ENCODE results near the gene ANKS1A.

Gene ANKS1A

DNA sequence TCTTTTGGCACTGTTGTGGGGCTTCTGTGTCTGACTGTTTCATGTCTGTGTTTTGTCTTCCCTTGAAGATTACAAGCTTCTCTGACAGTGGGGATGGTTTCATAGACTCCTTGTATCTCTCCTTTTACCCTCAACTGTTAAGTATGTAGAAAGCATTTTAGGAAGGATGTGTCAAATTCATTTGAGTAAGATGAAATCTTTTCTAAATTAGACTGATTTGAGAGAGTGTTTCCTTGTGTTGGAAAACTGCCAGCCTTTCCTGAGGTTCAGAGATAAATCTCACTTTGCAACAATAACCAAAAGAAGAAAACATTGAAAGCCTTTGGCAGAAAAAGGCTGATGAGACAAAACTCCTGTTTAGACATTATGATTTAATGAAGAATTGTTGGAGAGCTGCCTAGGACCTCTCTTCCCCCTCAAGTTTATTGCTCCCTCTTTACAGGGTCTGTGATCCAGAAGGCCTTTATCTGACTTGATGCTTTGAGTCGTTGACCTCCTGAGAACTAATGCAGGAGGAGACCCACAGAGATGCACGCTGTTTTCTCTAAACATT lies 68.3 kb downstream of the ANKS1A start:
- no peak for DNase-seq (ENCODE audit: low spot score)

DNA sequence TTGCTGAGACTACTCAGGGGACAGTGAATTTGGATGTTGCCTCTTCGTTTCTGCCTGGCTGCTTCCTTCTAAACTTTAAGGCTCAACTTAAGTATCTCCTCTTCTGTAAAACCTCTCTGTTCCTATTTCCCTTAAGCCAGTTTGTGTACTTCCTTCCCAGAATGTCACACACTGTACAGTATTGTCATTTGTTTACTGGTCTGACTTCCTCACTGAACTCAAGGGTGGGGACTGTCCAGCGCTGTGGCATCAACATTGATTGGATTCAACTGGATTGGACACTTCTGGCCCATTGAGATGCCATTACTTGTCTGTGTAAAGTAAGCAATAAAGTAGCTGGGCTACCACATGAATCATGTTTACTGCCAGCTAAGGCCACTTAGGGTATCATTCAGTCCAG lies 69.7 kb downstream of the ANKS1A start:
- DNase-seq (ENCODE audit: low spot score), result no peak

DNA sequence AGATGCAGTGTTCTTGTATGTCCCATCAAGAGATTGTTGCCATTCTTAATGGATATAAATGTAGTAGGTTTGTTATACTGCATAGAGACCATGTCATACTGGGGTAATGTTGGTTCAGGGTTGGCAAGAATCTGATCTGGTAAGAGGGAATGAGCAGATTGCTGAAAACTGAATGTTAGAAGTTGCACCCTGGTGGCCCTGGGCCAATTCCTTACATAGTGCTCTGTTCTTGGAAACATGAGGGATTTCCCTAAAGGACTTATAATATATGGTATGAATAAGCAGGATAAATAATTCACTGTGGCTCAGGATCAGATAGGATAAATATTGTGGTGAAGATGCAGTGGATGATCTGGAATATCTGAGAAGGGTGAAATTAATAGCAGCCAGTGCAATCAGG lies 70.2 kb downstream of the ANKS1A start:
- no peak for DNase-seq (ENCODE audit: low spot score)

DNA sequence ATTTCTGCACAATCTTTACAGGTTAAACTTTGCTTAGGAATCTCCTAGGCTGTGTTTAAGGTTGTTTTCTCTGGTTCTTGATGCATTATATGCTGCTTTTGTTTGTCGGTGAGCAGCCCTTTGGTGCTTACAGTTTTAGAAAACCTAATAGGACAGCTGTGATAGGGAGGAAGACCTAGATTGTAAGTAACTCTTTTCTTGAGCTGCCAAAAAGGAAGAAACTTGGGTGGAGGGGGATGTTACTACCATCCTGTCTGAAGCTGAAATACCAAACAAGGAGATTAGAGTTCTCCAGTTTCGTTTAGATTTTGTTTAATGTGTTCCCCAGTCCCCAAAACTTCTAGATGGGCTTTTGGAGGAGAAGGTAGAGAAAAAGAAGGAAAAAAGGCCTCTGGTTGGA lies 72.0 kb downstream of the ANKS1A start:
- DNase-seq (ENCODE audit: low spot score), result no peak

DNA sequence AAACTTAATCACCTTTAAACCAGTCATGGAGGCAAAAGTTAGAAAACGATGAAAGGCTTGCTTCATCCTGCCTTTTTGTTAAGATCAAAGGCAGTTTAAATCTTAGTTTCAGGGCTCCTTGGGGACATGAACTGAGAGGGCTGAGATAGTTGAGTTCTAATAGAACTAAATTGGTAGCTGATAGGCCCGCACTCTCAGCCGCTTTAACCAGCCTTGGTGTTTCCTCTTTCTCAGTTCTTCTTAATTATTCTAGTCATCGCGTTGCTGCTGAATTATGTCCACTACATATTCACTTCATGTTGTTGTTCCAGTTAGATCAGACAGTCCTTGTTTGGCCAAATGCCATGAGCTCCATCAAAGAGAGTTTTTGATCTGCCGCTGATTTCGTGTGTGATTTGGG lies 72.5 kb downstream of the ANKS1A start:
- no peak for DNase-seq (ENCODE audit: low spot score)

DNA sequence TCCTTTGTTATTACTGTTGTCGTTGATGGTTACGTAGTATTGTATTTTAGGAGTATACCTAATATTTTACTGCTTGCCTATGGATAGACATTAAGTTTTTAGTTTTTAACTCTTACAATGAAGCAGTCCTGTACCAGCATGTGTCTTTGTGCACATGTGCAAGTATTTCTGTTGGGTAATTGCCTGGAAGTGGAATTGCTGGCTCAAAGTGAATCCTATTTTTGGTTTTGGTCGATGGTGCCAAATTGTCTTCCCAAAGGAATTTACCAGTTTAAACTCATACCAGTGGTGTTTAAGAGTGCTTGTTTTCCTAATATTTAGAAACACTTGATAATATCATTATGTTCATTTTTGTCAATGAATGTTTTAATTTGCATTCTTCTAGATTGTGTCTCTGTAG lies 75.5 kb downstream of the ANKS1A start:
- DNase-seq (ENCODE audit: low spot score), result no peak

DNA sequence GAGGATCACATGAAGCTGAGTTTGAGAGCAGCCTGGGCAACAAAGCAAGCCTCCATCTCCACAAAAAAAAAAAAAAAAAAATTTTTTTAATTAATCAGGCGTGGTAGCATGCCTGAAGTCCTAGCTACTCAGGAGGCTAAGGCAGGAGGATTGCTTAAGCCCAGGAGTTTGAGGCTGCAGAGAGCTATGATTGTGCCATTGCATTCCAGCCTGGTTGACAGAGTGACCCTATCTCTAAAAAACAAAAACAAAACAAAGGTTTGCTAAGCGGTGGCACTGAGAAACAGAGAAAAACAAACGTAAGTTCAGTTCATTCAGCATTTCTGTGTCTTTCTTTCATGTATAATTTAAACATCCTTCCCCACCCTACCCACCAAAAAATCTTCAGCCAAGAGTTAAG lies 78.4 kb downstream of the ANKS1A start:
- no peak for DNase-seq (ENCODE audit: low spot score)

DNA sequence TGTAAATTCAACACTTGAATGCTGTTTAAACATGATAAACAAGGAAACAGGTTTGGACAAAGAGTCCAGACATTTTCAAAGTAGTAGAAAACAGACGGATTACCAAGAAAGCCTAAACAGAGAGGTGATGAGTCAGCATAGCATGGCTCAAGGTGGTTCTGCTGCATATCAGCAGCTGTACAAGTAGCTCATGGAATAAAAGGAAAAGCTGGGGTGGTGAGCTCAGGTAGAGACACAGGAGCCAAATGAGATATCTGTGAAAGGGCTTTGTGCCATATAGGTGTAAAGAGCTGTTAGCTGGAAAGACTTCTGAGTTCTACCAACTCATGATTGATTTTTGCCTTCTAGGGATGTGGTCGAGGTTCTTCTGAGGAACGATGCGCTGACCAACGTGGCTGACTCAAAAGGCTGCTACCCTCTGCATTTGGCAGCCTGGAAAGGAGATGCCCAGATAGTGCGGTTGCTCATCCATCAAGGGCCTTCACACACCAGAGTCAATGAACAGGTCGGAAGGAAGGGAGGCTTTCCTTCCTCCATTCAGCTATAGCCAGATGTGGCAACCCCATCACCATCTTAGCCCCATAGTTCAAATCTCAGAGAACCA lies 80.7 kb downstream of the ANKS1A start:
- no peak for DNase-seq (ENCODE audit: low spot score)

DNA sequence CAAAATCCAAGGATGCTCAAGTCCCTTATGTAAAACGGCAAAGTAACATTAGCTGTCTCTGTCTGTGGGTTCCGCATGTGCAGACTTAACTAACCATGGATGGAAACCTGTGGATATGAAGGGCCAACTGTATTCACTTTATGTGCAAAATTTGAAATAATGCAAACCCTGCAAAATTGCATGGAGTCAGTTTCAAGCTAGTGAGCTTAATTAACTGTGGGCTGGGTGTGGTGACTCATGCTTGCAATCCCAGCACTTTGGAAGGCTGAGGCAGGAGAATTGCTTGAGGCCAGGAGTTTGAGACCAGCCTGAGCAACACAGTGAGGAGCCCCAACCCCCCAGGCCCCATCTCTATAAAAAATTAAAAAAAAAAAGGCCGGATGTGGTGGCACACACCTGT lies 81.4 kb downstream of the ANKS1A start:
- DNase-seq (ENCODE audit: low spot score), result no peak

DNA sequence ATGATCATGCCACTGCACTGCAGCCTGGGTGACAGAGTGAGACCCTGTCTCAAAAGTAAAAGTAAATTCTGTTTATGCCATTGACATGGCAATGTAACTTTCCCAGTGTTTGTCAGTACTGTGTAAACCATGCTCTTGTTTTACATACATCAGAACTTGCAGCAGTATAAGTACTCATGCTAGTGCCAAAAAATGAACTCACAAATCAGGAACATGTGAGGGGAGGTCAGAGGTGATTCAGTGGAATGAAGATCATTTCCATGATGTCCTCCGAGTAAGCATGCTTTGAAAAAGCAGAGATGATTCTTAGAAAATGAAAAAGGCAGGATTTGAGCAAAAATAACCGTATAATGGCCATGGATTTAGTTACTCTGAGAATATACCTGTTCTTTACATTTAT lies 81.9 kb downstream of the ANKS1A start:
- no peak for DNase-seq (ENCODE audit: low spot score)

DNA sequence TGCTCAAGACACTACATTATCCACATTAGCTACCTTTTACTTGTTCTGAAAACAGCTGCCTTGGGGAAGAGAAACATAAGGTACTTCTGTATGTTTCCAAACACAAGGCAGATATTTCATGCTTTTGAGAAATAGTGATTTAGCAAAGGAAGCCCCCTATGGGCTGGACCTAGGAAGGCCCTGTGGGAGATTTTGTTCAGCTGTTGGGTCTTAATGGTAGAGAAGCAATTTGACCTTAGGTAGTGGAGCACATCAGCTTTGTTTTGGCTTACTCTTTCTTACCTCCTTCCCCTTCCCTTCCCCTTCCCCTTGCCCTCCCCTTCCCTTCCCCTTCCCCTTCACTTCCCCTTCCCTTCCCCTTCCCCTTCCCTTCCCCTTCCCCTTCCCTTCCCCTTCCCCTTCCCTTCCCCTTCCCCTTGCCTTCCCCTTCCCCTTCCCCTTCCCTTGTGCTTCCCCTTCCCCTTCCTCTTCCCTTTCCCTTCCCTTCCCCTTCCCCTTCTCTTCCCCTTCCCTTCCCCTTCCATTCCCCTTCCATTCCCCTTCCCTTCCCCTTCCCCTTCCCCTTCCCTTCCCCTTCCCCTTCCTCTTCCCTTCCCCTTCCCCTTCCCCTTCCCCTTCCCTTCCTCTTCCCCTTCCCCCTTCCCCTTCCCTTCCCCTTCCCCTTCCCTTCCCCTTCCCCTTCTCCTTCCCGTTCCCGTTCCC lies 84.6 kb downstream of the ANKS1A start:
- DNase-seq (ENCODE audit: low spot score), result no peak

DNA sequence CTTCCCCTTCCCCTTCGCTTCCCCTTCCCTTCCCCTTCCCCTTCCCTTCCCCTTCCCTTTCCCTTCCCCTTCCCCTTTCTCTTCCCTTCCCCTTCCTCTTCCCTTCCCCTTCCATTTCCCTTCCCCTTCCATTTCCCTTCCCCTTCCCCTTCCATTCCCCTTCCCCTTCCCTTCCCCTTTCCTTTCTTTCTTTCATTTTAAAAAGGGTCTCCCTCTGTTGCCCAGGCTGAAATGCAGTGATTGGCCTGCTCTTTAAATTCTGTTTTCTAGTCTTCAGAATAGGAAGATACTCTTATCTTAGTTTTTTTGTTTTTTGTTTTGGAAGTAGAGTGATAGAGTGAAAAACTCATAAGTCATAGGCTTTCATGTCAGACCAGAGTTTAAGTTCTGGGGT lies 85.2 kb downstream of the ANKS1A start:
- no peak for DNase-seq (ENCODE audit: low spot score)

DNA sequence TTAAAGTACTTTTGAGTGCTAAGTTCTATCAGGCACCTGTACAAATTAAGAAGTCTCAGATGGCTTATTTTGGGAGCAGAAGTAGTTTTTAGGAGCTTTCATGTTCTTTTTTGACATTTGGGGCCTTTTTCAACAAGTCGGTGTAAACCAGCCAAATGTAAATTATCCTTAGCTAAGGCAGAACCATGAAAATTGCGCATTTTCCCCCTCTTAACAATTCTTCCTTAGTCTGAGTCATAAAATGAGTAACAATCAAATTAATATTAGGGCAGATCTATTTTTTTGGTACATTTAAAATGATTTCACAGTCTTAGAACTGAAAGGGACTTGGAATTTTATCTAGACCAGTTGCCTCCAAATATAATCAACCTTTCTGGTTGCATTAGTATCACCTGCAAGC lies 87.2 kb downstream of the ANKS1A start:
- no peak for DNase-seq (ENCODE audit: low spot score)

DNA sequence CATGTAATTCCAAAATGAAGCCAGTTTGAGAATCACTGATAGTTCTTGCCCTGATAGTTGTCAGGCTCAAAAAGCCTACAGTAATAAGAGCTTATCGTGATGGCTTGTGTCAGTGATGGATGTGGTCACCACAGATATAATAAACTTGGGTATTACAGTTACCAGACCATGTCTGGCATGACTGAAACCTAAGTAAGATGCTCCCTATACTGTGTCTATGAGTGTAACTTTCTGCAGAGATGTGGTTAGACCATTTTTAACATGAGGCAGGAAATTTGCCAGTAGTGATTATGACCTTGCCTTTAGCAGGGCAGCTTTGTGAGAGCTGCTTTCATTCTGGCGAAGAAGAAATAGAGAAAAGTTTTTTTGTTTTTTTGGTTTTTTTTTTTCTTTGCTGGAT lies 90.2 kb downstream of the ANKS1A start:
- no peak for DNase-seq (ENCODE audit: low spot score)

DNA sequence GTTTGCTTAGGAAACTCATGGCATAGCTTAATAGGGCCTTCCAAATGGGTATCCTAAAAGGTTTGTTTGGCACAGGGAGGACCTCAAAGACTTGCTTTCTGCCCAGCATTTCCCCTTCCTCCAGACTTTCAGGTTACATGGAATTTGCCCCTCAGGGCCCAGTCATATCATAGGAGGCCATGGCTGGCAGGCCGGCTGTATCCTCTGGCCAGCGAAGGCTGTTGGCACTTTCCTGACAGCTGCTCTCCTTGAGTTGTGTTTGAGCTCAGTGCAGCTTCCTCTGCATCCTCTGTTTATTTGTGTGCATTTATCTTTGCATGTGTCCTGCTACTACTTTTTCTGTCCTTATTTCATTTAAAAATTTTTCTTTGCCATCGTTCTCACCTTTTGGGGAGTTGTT lies 90.9 kb downstream of the ANKS1A start:
- DNase-seq (ENCODE audit: low spot score), result no peak

DNA sequence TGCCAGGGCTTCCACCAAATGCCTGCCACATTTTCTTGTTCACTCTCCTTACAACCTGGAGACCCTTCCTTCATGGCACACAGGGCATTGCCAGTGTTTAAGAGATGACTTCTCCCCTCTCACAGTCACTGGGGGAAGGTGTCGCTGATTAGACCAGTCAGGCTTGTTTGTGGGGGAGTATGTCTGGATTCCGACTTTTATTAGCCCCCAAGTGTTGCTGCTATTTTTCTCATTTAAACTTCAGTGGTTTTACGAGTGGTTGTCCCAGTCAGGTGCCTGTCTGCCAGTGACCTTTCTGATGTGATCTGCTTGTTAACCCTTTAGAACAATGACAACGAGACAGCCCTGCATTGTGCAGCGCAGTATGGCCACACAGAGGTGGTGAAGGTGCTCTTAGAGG lies 92.3 kb downstream of the ANKS1A start:
- DNase-seq (ENCODE audit: low spot score), result no peak

DNA sequence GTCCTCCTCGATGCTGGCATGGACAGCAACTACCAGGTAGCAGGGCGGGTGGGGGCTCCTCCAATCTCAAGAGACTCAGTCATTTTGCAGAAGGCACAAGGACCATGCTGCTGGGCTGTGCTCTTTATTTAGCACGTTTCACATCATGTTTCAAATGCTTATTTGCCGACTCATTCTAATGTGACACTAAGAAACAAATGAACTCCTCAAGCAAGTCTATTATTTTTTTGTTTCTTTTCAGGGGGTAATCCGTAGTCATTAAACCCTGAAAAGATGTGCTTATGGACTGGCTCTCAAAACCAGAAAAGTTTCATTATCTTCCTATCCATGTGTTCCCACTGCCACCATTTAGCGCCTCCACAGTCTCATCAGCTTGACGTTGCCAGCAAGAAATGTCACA lies 92.9 kb downstream of the ANKS1A start:
- no peak for DNase-seq (ENCODE audit: low spot score)

DNA sequence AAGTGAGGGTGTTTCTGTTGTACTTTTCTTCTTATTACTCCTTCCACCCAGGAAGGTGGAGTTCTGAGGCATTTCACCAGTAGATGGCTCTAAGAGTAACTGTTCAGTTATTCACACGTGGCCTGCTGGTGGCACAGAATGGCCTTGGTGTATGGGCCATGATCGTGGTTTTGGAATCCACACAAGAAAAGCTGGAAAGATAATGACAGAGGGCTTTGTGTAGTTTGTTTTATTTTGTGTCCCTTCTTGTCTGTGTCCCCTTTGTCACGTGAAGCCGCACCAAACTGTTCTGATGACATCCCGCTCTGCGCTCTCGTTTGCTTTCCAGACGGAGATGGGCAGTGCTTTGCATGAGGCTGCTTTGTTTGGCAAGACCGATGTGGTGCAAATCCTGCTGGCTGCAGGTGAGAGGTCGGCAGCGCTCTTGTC lies 93.4 kb downstream of the ANKS1A start:
- DNase-seq (ENCODE audit: low spot score), result no peak

DNA sequence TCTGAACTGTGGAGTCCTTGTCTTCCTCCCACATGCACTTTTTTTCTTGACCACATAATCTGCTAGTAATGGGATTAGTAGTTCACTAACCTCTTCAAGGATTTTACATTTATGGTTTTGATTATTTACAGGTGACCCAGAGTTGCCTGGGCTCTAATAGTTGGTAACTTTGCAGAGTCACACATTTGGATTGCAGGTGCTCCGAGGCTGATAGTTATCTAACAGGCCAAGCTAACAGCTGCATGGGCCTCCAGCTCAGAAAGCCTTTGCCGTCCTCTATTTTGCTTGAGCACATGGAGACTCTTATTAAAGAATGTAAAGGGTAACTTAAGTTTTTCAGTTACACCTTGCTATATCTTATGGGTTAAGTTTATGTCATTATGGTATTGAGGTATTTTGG lies 95.4 kb downstream of the ANKS1A start:
- no peak for DNase-seq (ENCODE audit: low spot score)

DNA sequence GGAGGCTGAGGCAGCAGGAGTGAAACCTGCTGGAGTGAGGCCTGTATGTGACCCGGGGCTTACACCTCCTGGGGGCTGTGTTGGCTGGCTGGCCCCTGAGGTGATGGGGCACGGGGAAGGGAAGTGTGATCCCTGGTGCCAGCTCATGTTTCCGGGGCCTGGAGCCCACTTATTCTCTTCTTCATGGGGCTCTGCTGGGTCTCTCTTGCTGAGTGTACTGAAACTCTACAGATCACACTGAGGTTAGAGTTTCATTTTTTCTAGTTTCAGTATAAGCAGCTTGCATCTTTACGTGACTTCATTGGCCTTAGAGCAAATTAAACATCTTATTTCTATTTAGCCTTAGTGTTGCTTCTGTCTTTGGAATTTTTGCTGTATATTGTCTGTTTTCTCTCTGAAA lies 96.2 kb downstream of the ANKS1A start:
- no peak for DNase-seq (ENCODE audit: low spot score)

DNA sequence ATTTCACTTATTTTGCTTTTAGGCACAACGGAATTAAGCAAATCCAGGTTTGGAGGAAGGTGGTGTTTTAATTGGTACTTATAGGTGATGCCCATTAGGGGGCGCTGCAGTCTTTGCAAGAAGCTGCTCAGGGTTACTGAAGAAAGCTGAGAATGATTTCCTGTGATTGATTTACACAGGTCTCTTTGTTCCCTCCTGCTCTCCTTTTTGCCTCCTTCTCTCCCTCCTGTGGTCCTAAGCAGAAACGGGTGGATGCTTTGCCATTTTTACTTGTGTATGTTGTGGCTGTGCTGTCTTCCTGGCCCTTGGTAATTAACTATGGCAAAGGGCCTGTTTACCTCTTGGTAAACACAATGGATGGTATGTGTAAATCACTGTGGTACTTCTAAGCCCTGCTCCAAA lies 97.8 kb downstream of the ANKS1A start:
- peak; percentile 53 for DNase-seq (ENCODE audit: low spot score)

DNA sequence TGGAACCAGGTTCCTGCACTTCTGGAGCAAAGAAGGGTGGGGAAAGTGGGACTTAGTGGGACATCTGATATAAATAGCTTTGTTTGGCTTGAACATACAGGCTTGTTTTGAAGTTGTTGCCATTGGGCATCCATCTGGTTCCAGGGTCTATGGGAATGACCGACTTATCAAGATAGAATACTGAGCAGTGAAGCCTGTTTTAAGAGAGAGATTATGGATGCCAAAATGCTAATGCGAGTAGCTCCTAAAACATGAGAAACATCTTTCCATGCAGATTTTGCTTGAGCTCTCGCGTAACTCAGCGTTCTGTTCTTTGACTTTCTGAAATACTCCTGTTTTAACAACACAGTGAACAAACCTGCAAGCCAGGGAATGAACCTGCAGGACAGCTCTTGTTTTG lies 98.5 kb downstream of the ANKS1A start:
- DNase-seq (ENCODE audit: low spot score), result no peak

DNA sequence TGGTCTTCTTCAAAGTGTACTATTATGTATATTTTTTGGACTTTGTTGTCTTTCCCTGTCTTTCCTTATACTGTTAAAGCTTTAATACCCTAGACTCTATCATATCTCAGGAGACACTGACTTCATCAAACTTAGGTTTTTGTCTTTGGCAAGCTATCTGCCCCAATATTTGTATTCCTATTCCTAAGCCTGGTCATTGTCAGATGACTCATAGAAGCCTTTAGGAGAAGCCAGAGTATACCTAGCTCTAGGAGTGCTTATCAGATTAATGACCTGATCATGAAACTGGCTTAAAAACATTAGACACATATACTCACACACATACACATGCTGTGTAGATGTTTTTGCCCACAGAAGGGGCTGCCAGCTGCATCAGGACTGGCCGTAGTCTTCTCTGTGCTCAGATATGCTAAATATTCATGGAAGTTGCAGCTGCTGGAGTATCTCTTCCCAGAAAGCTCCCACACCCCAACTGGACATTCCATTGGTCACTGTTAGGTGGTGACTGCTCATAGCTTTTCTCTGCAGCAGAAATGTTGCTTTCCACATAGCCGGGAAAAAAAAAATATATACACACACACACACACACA lies 102.0 kb downstream of the ANKS1A start:
- no peak for DNase-seq (ENCODE audit: low spot score)

DNA sequence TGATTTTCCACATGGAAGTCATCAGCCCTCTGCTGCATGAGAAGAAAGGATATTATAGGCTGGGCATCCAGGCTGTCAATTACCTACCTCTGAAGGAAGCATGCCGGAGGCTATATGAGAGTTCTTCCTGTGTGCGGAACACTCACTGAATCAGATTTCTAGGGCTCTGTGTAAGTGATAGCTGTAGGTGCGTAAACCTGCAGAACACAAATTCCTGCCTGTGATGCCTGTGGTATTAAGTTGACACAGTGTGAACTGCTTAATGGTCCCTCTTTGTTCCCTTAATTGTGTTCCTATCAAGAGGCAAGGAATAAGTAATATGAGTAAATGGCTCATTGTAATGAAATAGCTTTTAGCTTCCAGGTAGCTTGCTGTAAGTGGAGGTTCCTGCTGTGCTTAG lies 103.3 kb downstream of the ANKS1A start:
- DNase-seq (ENCODE audit: low spot score), result no peak
